Frontal cortex (tissue), 4 donors: ENCODE results near the gene FAM180B. TPM values are rescaled to one million over a fixed set of nuclear protein-coding genes. Genes with fewer than 3 reads are reported as not detected.

Source experiments
- DNase-seq, 2 donors: peaks; one replicate each; pipeline ENCODE4 v3.0.0; 2012; ENCODE audit warnings: low spot score in 2 of 2
- FAIRE-seq: peaks from 2 replicates; lab custom pipeline; 2012; peaks lifted over from hg19 to GRCh38; lab: Jason Lieb, UNC
- total RNA-seq: library from RNA; depleted of rRNA; stranded (reverse); fragments of >200 nt; gene quantifications from one replicate; pipeline ENCODE4 v1.2.3, GENCODE V29; 2014
- donor health status: control.
- donor health status: control.
- donor health status: control.

Gene FAM180B
- total RNA-seq, 1 donor from 2014 or later, result not detected

DNA sequence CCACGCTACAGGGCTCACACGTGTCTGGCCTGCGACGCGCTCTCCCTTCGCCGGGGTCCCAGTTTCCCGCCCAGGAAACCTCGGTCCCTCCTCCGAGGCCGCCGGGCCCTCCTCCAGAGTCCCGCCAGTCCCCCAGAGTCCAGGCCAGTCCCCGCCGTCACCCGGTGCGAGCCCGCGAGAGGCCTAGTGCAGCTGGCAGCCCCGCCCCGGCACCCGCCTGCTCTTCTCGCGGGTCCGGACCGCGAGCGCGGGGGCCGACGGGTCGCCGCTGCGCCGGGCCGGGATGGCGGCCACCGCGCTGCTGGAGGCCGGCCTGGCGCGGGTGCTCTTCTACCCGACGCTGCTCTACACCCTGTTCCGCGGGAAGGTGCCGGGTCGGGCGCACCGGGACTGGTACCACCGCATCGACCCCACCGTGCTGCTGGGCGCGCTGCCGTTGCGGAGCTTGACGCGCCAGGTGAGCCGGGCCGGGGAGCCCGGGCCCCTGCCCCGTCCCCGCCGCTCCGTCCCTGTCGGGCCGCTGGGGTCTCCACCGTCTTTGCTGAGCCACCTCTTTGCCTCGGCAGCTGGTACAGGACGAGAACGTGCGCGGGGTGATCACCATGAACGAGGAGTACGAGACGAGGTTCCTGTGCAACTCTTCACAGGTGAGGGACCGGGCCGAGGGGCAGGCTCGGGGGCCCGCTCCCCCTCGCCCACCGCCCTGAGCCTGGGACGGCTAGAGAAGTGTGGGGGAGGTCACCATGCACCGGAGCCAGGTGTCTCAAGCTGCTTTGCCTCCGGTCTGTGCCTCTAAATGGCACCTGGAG lies 20.9 kb upstream of the FAM180B start, which contains the start of gene PTPMT1:
TSS of gene PTPMT1 (plus strand) at position 260 of the 809 bp plus-strand sequence. CDS start at position 284, 24 bp downstream.
- FAIRE-seq (no peak), DNase-seq (peak; percentile 62 to 68)

DNA sequence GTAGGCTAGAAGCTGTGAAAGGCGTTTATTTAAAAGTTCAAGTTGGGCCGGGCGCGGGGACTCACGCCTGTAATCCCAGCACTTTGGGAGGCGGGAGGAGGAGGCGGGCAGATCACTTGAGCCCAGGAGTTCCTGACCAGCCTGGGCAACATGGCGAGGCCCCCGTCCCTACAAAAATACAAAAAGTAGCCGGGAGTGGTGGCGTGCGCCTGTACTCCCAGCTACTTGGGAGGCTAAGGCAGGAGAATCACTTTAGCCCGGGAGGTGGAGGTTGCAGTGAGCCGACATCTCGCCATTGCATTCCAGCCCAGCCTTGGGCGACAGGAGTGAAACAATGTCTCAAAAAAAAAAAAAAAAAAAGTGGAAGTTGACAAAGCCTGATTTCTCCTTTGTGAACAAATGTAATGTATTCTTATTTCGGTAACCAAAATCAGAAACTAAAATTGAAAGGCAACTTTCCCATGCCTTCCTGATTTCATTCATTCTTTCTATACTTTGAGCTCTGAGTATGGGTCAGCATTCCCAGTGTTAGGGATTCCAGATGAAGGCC lies 20.3 kb upstream of the FAM180B start:
- no peak for FAIRE-seq
- no peak for DNase-seq

DNA sequence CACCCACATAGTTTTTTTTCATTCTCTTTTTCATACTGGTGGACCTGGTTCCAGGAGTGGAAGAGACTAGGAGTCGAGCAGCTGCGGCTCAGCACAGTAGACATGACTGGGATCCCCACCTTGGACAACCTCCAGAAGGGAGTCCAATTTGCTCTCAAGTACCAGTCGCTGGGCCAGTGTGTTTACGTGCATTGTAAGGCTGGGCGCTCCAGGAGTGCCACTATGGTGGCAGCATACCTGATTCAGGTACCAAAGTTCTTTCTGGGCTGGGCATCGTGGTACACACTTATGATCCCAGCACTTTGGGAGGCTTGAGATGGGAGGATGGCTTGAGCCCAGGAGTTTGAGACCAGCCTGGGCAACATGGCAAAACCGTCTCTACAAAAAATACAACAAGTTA lies 16.8 kb upstream of the FAM180B start:
- FAIRE-seq (no peak), DNase-seq (no peak)

DNA sequence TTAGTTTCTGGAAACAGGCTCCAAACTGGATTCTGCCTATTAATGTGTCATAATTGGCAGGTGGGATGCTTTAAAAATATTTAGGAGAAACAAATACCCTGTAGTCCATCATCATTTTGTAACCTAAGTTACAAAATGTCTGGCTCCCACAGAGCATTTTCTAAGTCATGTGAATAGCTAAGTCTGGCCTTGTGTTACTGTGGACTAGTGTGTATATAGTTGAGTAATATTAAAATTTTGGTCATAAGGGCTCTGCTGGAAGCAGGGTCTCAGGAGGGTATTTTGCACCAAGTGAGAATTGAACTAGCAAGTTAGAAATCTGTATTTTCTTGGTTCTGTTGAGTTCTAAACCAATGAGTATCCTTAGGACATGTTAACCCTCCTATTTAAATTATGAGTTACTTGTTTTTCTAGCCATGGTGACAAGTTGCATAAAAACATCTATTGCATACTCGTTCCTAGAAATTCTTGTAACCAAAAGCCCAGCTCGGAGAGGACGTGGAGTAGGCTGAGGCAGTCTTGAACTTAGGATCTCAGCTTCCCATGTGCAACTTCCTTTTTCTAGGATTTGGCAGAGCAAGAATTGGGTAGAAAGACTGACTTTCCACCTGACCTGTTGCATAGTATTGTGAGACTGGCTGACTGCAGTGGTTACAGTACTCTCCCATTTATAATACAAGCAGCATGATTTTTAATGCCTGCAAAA lies 15.7 kb upstream of the FAM180B start:
- FAIRE-seq, result no peak
- DNase-seq, result peak; percentile 0 to 3

DNA sequence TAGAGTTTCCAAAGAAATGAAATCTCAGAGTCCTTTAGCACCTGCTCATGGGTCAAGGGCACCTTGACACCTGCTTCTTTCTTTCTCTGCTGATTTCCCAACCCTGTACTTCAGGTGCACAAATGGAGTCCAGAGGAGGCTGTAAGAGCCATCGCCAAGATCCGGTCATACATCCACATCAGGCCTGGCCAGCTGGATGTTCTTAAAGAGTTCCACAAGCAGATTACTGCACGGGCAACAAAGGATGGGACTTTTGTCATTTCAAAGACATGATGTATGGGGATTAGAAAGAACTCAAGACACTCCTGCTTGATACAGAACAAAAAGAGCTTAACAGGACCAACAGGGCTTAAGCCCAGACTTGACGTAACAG lies 15.1 kb upstream of the FAM180B start:
- DNase-seq, result no peak
- no peak for FAIRE-seq

DNA sequence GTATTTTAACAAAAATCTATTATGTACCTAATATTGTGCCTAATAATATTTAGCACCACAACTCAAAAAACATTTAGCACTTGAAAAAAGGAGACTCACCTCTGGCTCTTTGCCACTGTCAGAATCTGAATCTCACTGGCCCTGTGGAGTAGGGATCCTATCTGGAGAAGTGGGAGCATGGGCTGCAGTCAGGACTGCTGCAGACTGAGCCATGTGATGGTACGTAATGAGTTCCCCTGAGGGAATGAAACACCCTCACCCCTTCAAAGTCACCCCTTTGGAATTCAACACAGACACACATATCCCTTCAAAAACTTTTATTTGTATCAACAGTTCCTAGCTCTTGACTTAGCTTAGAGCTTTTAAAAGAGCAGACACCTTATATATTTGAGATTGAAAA lies 14.6 kb upstream of the FAM180B start:
- FAIRE-seq (no peak), DNase-seq (no peak)

DNA sequence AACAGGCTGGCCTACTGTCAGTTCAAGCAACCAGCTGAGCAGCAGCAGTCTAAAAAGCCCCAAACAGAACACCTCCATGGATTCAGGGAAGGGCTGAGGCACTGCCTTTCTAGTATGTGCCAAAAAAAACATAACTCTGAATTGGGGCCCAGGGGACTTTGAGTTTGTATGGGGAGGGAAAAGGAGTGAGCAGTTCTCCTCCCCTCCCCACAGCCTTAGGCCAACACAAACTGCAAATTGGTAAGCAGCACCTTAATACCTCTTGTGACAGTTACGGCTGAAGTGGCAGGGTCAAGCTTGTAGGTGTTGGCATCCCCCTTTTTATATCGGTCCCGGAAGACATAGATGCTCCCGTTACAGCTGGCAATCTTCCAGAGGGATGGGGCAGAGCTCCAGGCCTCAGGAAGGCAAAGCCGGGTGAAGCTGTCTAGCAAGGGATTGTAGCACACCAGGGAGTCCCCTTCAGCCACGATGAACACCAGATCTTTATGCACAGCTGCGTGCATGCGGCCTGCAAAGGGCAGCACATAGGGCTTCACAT lies 13.7 kb upstream of the FAM180B start:
- FAIRE-seq (no peak), DNase-seq (no peak)

DNA sequence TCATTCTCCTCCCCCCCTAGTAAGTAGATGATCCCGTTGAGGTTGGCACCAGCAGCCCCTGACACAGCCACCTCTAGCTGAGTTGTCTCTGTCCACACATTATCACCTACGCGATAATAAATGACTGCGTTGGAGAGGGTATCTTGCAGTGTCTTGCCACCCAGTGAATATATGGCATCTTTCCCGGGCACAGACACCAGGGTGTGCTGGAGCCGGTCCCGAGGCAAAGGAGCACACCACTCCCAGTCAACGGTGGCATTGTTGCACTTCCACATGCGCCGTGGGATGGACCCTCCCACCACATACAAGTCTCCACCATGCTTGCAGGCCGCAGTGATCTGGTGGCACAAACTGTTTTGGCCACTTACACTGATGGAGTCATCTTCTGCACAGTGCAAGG lies 13.2 kb upstream of the FAM180B start:
- DNase-seq (no peak), FAIRE-seq (no peak)

DNA sequence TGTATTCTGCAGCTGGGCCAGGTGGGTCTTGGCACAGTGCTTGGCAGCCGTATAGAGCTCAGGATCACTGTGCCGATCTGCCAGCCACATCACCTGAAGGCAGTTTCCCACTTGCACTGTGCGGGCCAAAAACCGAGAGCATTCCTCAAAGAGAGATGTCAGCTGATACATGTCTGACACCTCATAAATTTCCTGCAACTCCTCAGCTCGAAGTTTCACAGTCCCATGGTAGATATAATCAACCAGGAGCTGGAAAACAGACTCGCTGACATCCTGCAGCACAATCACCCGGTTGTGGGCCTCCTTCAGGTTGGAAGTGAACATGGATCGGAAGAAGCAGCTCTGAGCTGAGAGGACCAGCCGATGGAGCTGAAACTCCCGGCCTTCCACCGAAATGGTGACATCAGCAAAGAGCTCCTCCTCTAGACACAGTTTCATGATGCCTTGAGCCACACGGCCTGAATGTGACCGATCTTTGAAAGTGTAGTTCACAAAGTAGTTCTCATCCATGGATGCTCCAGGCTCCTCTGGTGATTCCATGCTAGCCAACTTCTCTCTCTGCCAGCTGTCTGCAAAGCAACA lies 8.9 kb upstream of the FAM180B start:
- DNase-seq (no peak), FAIRE-seq (no peak)

DNA sequence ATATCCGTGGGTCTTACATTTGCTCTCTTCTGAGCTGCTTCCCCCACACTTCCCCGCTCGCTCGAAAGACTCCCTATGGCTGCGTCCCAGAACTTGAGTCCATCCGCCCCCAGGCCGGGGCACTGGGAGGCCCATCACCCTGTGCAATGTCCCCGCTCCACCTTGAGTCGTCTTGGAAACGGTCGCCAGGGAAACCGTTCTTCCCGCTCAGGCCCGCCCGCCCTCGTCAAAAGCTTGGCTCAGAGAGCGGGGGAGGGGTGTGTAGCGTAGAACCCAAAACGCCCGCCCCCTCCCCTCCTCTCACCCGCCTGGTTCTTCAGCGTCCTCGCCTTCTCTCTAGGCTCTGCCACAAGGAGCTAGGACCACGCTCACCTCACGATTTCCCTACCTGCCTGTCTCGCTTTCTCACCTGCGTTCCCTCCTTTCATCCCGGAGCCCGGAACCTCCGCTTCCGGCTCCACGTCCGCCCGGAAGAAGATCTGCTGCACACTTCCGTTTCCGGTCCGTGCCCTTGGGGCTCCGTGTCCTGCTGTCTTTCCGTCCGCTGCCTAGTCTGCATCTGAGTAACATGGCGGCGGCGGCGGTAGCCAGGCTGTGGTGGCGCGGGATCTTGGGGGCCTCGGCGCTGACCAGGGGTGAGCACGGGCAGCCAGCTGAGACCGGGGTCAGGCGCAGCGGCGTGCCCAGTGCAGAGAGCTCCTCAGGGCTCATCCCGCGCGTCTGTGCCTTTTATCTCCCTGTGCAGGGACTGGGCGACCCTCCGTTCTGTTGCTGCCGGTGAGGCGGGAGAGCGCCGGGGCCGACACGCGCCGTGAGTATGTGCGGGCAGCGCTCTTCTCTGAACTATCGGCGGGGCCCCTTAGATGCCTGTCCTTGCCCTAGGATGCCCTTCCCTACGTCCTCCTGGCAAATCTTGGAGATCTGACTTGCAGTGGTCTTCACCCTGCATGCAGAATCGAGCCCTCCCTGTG lies 7.7 kb upstream of the FAM180B start, which contains the start of the genes KBTBD4 and NDUFS3:
TSS of gene KBTBD4 (minus strand) at position 447 of the 971 bp plus-strand sequence. CDS start at position 428, 19 bp downstream.
TSS of gene NDUFS3 (plus strand) at position 551 of the 971 bp plus-strand sequence. CDS start at position 569, 18 bp downstream.
- FAIRE-seq, result no peak
- peak; percentile 87 to 90 for DNase-seq

DNA sequence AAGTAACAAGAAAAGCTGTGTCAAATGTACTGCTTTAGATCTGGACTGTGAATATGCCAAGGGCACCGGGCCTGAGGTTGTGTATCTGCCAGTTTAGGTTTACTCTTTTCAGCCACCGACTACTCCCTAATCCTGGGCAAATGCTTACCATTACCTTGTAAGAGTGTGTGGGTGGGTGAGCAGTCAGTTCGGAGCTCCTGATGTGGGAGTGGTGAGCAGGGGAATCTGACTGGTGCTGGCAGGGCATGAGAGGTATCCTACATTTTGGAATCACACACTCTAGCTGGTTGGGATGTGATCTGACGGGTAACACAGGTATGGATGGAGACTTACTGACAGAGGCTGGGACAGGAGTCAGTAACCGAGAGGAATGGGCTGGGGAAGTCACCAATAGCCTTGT lies 2.6 kb upstream of the FAM180B start:
- FAIRE-seq, result no peak
- no peak for DNase-seq

DNA sequence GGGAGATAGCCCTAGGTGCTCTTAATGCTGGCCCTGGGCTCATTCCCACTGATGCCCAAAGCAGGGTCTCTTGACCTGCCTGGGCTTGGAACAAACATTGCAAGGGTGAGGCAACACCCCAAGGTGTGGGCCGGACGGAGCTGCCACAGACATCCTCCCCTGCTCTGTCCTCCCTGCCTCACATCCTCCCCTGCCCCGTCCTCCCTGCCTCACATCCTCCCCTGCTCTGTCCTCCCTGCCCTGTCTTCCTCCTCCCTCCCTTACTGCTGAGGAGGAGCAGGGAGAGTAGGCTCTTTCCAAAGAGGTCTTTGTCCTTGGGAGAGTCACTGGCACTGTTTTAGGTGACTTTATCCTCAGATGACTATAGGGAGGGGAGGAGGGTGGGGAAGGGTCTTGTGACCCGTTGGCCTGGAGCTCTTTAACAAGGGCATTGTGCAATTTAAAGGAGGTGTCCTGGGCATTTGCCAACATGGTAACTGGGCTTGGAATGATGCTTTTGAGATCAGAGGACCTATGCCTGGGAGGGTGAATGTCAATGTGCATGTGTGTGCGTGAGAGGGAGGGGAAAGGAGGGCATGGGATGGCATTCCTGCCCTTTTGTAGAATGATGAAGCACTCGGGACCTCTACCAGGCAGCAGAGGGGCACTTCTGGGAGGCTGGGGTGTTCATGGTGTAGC lies 700 bp downstream of the FAM180B start:
- DNase-seq (no peak), FAIRE-seq (no peak)

DNA sequence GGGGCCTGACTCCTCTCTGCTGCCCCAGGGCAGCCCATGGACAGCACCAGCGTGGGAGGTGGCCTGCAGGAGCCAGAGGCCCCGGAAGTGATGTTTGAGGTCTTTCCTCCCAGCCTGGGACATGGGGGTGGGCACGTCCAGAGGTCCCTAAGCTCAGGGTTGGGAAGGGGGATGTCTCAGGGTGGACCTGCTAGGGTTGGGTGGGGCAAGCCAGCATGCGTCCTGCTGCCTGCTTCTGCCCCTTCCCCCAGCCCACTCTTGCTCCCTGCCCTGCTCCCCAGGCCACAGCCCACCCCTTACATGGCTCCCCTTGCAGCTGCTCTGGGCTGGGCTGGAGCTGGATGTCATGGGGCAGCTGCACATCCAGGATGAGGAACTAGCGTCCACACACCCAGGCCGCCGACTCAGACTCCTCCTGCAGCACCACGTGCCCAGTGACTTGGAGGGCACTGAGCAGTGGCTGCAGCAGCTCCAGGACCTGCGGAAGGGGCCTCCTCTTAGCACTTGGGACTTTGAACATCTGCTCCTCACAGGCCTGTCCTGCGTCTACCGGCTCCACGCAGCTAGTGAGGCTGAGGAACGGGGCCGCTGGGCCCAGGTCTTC lies 1.3 kb downstream of the FAM180B start:
- peak in 1 of 2 donors; percentile 63 for DNase-seq
- FAIRE-seq, result no peak

DNA sequence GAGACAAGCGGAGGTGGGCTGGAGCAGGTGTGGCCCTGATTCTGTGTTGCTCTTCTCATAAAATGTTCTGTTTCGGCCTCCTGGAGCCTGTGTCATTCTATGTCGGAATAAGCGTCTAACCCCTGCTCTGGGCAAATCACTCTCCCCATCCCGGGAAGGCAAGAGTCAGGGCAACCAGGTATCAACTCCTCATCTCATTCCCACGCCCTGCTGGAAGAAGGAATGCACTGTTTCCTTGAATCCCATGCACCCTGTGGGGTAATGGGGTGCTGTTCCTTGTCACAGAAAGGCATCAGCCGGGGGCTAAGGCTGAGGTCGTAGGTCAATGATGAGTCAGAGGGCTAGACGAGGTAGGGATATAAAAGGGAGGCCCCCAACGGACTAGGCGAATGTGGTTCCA lies 2.6 kb downstream of the FAM180B start:
- DNase-seq, result no peak
- FAIRE-seq, result no peak

DNA sequence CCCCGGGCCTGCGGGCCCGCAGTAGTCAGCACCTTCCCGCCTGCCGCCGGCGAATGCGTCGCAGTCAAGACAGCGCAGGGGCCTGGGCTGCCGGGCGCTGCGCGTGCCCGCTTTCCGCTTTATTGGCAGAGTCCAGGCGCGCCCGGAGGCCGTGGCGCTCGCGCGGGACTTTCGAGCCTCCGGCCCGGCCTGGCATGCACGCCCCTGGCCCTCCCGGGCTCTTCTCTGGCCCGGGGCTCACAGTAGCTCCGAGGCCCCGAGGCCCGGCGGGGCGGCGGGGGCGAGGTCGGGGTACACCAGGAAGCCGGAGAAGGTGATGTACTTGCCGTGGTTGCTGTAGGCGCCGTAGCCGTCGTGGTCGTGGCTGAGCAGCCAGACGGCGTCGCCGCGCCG lies 3.1 kb downstream of the FAM180B start:
- FAIRE-seq, result no peak

DNA sequence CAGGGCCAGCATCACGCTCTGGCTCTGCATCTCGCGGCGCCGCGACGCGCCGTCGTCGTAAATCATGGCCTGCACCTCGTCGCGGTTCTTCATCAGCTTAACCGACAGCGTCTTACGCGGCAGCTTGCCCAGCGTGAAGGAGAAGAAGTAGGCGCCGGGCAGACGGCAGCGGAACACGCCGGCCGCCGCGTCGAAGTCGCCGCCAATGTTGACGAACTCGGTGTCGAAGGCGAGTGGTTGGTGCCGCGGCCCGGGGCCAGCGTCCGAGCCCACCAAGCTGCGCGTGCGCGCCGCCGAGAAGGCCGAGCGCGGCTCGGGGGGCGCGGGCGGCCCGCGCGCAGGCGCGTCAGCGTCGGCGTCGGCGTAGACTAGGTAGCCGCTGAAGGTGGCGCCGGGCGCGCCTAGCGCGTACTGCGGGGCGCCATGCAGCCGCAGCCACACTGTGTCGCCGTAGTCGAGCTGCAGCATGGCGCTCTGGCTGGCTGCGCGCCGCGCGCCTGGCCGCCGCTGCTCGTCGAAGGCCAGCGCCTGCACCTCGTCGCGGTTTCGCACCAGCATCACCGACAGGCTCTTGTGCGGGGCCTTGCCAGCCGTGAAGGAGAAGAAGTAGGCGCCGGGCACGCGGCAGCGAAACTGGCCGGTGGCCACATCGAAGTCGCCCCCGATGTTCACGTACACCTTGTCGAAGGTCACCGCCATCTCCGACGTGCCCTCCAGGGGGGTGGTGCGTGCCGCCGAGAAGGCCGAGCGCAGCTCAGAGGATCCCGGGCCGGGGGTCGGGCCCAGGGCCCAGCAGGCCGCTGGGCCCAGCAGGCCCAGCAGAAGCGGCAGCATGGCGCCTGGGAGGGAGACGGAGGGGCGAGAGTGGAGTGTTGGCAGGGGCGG lies 3.7 kb downstream of the FAM180B start:
- no peak for DNase-seq
- no peak for FAIRE-seq

More for the DNA sequence above, 3.1 kb downstream of the FAM180B start:
- no peak for DNase-seq

DNA sequence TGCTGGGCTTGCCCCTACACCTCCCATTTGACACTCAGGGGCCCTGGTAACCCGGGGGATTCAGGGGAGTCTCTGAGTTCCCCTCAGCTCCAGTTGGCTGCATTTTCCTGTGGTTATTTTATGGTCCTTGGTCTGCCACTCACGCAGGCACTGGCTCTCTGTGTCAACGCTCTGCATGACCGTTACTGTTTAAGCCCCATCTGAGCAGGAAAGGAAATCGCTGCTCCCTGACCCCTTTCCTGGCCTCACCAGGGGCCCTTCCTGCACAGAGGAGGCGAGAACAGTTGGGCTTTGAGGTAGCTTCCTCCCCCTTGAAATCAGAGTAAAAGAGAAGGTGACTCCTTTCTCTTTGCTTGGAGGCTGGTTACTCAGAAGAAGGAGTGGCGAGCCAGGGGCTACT lies 5.3 kb downstream of the FAM180B start:
- FAIRE-seq (no peak), DNase-seq (no peak)
